Nephron (organoid): ENCODE measurements around the gene SRP72.

ENCODE experiments used
- H3K27ac Mint-ChIP-seq, 3 experiments: 2 replicates each; pipeline ENCODE4 v1.8.0; 2020; ENCODE audit warnings: mixed read lengths in 3 of 3, mild to moderate bottlenecking in 2 of 3, moderate library complexity in 1 of 3
- H3K27me3 Mint-ChIP-seq: 2 replicates; pipeline ENCODE4 v1.8.0; 2021; ENCODE audit warnings: low read depth, mild to moderate bottlenecking, moderate library complexity, mixed read lengths
- H3K36me3 Mint-ChIP-seq: 2 replicates; pipeline ENCODE4 v1.8.0; 2020; ENCODE audit warnings: low read depth, mixed read lengths
- H3K4me1 Mint-ChIP-seq: 2 replicates; pipeline ENCODE4 v1.8.0; 2020; ENCODE audit warnings: mixed read lengths
- H3K4me3 Mint-ChIP-seq, 3 experiments: 2 replicates each; pipeline ENCODE4 v1.8.0; 2020; ENCODE audit warnings: mild to moderate bottlenecking in 3 of 3, mixed read lengths in 3 of 3, moderate library complexity in 2 of 3
- H3K9me3 Mint-ChIP-seq: 2 replicates; pipeline ENCODE4 v1.8.0; 2020; ENCODE audit warnings: mixed read lengths
- CTCF ChIP-seq, 3 experiments: fragments of 200-600 bp; sonication (generic); IDR thresholded peaks; one replicate each; pipeline ENCODE4 v1.5.0; 2021; ENCODE audit warnings: antibody characterized with exemption in 3 of 3; ENCODE audit not compliant: unreplicated experiment in 3 of 3

The SRP72 gene

GRCh38 chr4:56537147-56537546 lies 69.7 kb downstream of the SRP72 start:
- no peaks in the 10 kb centered on the region for H3K4me1 Mint-ChIP-seq
- H3K27ac Mint-ChIP-seq: no peak overlapping the region
- H3K9me3 Mint-ChIP-seq: no peaks in the 10 kb centered on the region

GRCh38 chr4:56540826-56541225 lies 73.4 kb downstream of the SRP72 start:
- no peak for TF ChIP-seq CTCF (IDR thresholded peaks at IDR 0.05; ENCODE audit: unreplicated experiment in 3 of 3)
- no peaks in the 10 kb centered on the region for H3K36me3 Mint-ChIP-seq
- no peak overlapping the region for H3K27ac Mint-ChIP-seq
- no peaks in the 10 kb centered on the region for H3K9me3 Mint-ChIP-seq
- peaks cover 8% of the 10 kb centered on the region for H3K4me1 Mint-ChIP-seq
- no peak overlapping the region for H3K4me3 Mint-ChIP-seq
- H3K27me3 Mint-ChIP-seq: peaks cover 11% of the 10 kb centered on the region

More at GRCh38 chr4:56537147-56537546, 69.7 kb downstream of the SRP72 start:
- Mint-ChIP-seq H3K27me3 (no peaks in the 10 kb centered on the region), H3K36me3 (no peaks in the 10 kb centered on the region), H3K4me3 (no peak overlapping the region)
- TF ChIP-seq CTCF (IDR thresholded peaks at IDR 0.05; ENCODE audit: unreplicated experiment in 3 of 3): no peak

- peak overlapping the region in 2 of 3 experiments; percentile 23 to 47 for H3K27ac Mint-ChIP-seq
- TF ChIP-seq CTCF (IDR thresholded peaks at IDR 0.05; ENCODE audit: unreplicated experiment in 3 of 3): peak; percentile 99 to 100 (median 99)
- H3K4me3 Mint-ChIP-seq: peak overlapping the region; percentile 80 to 81 (median 81)
- H3K9me3 Mint-ChIP-seq: no peaks in the 10 kb centered on the region
- peaks cover 8% of the 10 kb centered on the region for H3K4me1 Mint-ChIP-seq
- H3K27me3 Mint-ChIP-seq: peaks cover 22% of the 10 kb centered on the region
- H3K36me3 Mint-ChIP-seq: no peaks in the 10 kb centered on the region
Measured at GRCh38 chr4:56544573-56545131, 77.2 kb downstream of the SRP72 start.

GRCh38 chr4:56550642-56551041 lies 83.2 kb downstream of the SRP72 start:
- H3K36me3 Mint-ChIP-seq: no peaks in the 10 kb centered on the region
- H3K27me3 Mint-ChIP-seq: peaks cover 16% of the 10 kb centered on the region
- H3K4me1 Mint-ChIP-seq: no peaks in the 10 kb centered on the region
- no peak overlapping the region for H3K27ac Mint-ChIP-seq
- peaks cover 5% of the 10 kb centered on the region for H3K9me3 Mint-ChIP-seq
- TF ChIP-seq CTCF (IDR thresholded peaks at IDR 0.05; ENCODE audit: unreplicated experiment in 3 of 3): no peak
- H3K4me3 Mint-ChIP-seq: no peak overlapping the region

GRCh38 chr4:56551516-56551915 lies 84.1 kb downstream of the SRP72 start:
- no peak overlapping the region for H3K27ac Mint-ChIP-seq
- no peak overlapping the region for H3K4me3 Mint-ChIP-seq
- TF ChIP-seq CTCF (IDR thresholded peaks at IDR 0.05; ENCODE audit: unreplicated experiment in 3 of 3): no peak
- peaks cover 5% of the 10 kb centered on the region for H3K9me3 Mint-ChIP-seq
- no peaks in the 10 kb centered on the region for H3K36me3 Mint-ChIP-seq
- peaks cover 17% of the 10 kb centered on the region for H3K27me3 Mint-ChIP-seq
- no peaks in the 10 kb centered on the region for H3K4me1 Mint-ChIP-seq

- Mint-ChIP-seq H3K36me3 (no peaks in the 10 kb centered on the region), H3K27ac (no peak overlapping the region), H3K4me3 (no peak overlapping the region), H3K4me1 (no peaks in the 10 kb centered on the region), H3K9me3 (peaks cover 5% of the 10 kb centered on the region), H3K27me3 (peaks cover 17% of the 10 kb centered on the region)
- TF ChIP-seq CTCF (IDR thresholded peaks at IDR 0.05; ENCODE audit: unreplicated experiment in 3 of 3): no peak
Measured at GRCh38 chr4:56552273-56552672, 84.9 kb downstream of the SRP72 start.
